OCI-LY7 (cell line): ENCODE data around the gene ANKRD22.

Source experiments
- CTCF ChIP-seq: fragments of 200-600 bp; sonication (generic); conservative IDR thresholded peaks from 2 replicates; pipeline ENCODE4 v1.5.1; 2014; ENCODE audit warnings: mild to moderate bottlenecking, antibody characterized with exemption, low read length, moderate library complexity, mixed read lengths
- EZH2phosphoT487 ChIP-seq: fragments of 200-600 bp; sonication (generic); IDR thresholded peaks from 2 replicates; pipeline ENCODE4 v1.6.1; 2018; ENCODE audit warnings: low read depth, borderline replicate concordance, mild to moderate bottlenecking, mixed run types, antibody characterized with exemption, low read length, moderate library complexity, mixed read lengths

- no peak for TF ChIP-seq CTCF
- TF ChIP-seq EZH2phosphoT487 = no peak
Measured at GRCh38 chr10:88874281-88874680, 22.6 kb upstream of the ANKRD22 start.
